Bronchial epithelial cell (primary cell): ENCODE measurements around the gene CNPY1. TPM values are rescaled to one million over a fixed set of nuclear protein-coding genes. Genes with fewer than 3 reads are reported as not detected.

Experiments
- DNase-seq: peaks from one replicate; pipeline ENCODE4 v3.0.0-alpha.2; 2010; ENCODE audit warnings: low read depth
- FAIRE-seq: peaks from 2 replicates; lab custom pipeline; 2011; peaks lifted over from hg19 to GRCh38; lab: Jason Lieb, UNC
- H3K27me3 ChIP-seq: 2 replicates; pipeline ENCODE4 v1.5.1; 2011; ENCODE audit warnings: low read length; ENCODE audit not compliant: control insufficient read depth, insufficient read depth
- H3K36me3 ChIP-seq: 2 replicates; pipeline ENCODE4 v1.5.1; 2011; ENCODE audit warnings: low read length; ENCODE audit not compliant: control insufficient read depth, insufficient read depth
- H3K4me3 ChIP-seq: 2 replicates; pipeline ENCODE4 v1.5.1; 2011; ENCODE audit warnings: mild to moderate bottlenecking, low read depth, low read length, control low read depth
- CTCF ChIP-seq: IDR thresholded peaks from 2 replicates; pipeline ENCODE4 v1.5.1; 2011; ENCODE audit warnings: mild to moderate bottlenecking, moderate library complexity, low read length, control low read depth, inconsistent platforms; ENCODE audit not compliant: insufficient read depth, severe bottlenecking
- total RNA-seq: library from RNA; depleted of rRNA; stranded (reverse); fragments of >200 nt; gene quantifications from 2 replicates; pipeline ENCODE4 v1.2.1, GENCODE V29; 2014

The CNPY1 gene
- total RNA-seq, 1 donor from 2014 or later: not detected

GRCh38 chr7:155589001-155589980 lies 42.9 kb upstream of the CNPY1 start:
- FAIRE-seq: no peak
- TF ChIP-seq CTCF: no peak
- no peaks in the 10 kb centered on the region for H3K36me3 ChIP-seq

GRCh38 chr7:155588468-155588998 lies 42.2 kb upstream of the CNPY1 start:
- no peaks in the 10 kb centered on the region for H3K27me3 ChIP-seq
- H3K4me3 ChIP-seq: no peak overlapping the region
- TF ChIP-seq CTCF: no peak
- H3K36me3 ChIP-seq: no peaks in the 10 kb centered on the region
- DNase-seq: no peak
- FAIRE-seq: peak; percentile 75

More at GRCh38 chr7:155589001-155589980, 42.9 kb upstream of the CNPY1 start:
- no peaks in the 10 kb centered on the region for H3K27me3 ChIP-seq
- DNase-seq: no peak
- H3K4me3 ChIP-seq: no peak overlapping the region

GRCh38 chr7:155587486-155587885 lies 41.1 kb upstream of the CNPY1 start:
- no peak for FAIRE-seq

GRCh38 chr7:155586843-155587440 lies 40.6 kb upstream of the CNPY1 start:
- H3K4me3 ChIP-seq: no peak overlapping the region
- no peak for TF ChIP-seq CTCF
- DNase-seq (no peak), FAIRE-seq (no peak)
- H3K36me3 ChIP-seq: no peaks in the 10 kb centered on the region
- no peaks in the 10 kb centered on the region for H3K27me3 ChIP-seq

More at GRCh38 chr7:155587486-155587885, 41.1 kb upstream of the CNPY1 start:
- no peaks in the 10 kb centered on the region for H3K36me3 ChIP-seq
- no peak overlapping the region for H3K4me3 ChIP-seq
- no peak for TF ChIP-seq CTCF
- H3K27me3 ChIP-seq: no peaks in the 10 kb centered on the region
- no peak for DNase-seq

- no peak for FAIRE-seq
- Histone ChIP-seq H3K27me3 (no peaks in the 10 kb centered on the region), H3K36me3 (no peaks in the 10 kb centered on the region), H3K4me3 (no peak overlapping the region)
- DNase-seq: no peak
- no peak for TF ChIP-seq CTCF
Observed at GRCh38 chr7:155585951-155586350, 39.6 kb upstream of the CNPY1 start.
